Measurements from ENCODE around the gene KLHL36. TPM values are rescaled to one million over a fixed set of nuclear protein-coding genes. Genes with fewer than 3 reads are reported as not detected.

The KLHL36 gene
- 10 to 100 TPM; 41.0 to 44.0 TPM for total RNA-seq

- no peak for TF ChIP-seq CTCF (IDR thresholded peaks at IDR 0.05)
- Mint-ChIP-seq H3K9me3 (no peaks in the 10 kb centered on the region), H3K27ac (peak within 1 kb of the TSS; percentile 83), H3K36me3 (ENCODE audit: low read depth) (peaks cover 23% of the 10 kb centered on the region), H3K4me1 (ENCODE audit: low read depth) (peaks cover 35% of the 10 kb centered on the region), H3K27me3 (peaks cover 2% of the 10 kb centered on the region), H3K4me3 (peak within 1 kb of the TSS; percentile 77)
- ChIA-PET CTCF (interaction anchor here (1.7 to 7.2 kb wide), 5 partner anchors 25 to 137 kb away, joined by 4 to 47 read pairs (median 21); no protein-coding TSS in a partner anchor), POLR2A (interaction anchor here (0.7 to 1.5 kb wide), 5 partner anchors 10 to 79 kb away, joined by 3 read pairs; no protein-coding TSS in a partner anchor)
- DNase-seq (peak; percentile 67), ATAC-seq (peak; percentile 89)
- intact Hi-C loops (cut with micrococcal nuclease), result loop anchor here (10.0 kb wide), 1 partner anchor 307 kb away; no protein-coding TSS in a partner anchor
Observed at GRCh38 chr16:84647828-84648594, at the start of gene KLHL36. KLHL36 (plus strand) TSS chr16:84648511; CDS start chr16:84650868, 2,357 bp downstream.

DNA sequence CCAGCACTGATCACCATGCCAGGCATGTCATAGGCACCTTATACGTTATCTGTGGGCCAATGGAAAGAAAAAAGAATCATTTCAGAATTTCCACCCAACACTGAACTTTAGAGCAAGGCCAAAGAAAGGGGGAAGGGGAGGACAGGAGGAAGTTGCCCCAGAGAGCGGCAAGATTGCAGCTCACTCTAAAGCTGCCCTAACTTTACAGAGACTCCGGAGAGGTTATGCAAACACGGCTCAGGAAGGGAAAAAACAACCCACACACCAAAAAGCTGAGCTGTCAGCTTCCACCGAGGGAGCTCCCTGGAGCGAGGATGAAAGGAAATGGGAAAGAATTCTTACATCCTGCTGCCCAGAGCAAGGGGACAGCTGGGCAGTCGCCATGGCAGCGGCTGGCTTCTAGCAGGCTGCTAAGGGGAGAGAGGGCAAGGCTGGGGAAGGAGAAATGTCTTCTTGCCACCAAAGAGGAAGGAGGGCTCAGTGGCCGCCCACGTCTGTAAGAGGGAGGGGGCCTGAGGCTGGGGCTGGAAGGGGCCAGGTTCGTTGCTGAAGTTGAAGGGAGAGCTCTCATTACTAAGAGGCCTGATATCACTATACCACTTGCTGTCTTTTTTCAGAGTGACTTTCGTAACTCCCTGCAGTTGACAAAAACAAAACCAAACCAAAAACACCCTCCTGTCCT is 48.6 kb upstream of the KLHL36 start:
- ChIA-PET CTCF (interaction anchor here (1.0 to 4.4 kb wide), 11 partner anchors 9 to 94 kb away, joined by 3 to 23 read pairs (median 9); partner anchors contain the start of gene MEAK7), POLR2A (interaction anchor here (0.6 to 7.9 kb wide), 15 partner anchors 9 to 92 kb away, joined by 3 to 94 read pairs (median 4); partner anchors contain the start of gene COTL1)
- peak overlapping the region; percentile 83 for H3K4me3 Mint-ChIP-seq
- H3K9me3 Mint-ChIP-seq, result no peaks in the 10 kb centered on the region
- DNase-seq (peak; percentile 93), ATAC-seq (peak; percentile 61)
- no peaks in the 10 kb centered on the region for H3K27me3 Mint-ChIP-seq
- H3K27ac Mint-ChIP-seq, result peak overlapping the region; percentile 100
- peaks cover 66% of the 10 kb centered on the region for H3K36me3 Mint-ChIP-seq (ENCODE audit: low read depth)
- TF ChIP-seq CTCF (IDR thresholded peaks at IDR 0.05), result no peak
- H3K4me1 Mint-ChIP-seq (ENCODE audit: low read depth), result peaks cover 92% of the 10 kb centered on the region
- intact Hi-C loops (cut with micrococcal nuclease), result loop anchor here (2.0 to 5.0 kb wide), 3 partner anchors 15 to 85 kb away; no protein-coding TSS in a partner anchor

- peak overlapping the region; percentile 100 for H3K27ac Mint-ChIP-seq
- H3K4me3 Mint-ChIP-seq, result peak overlapping the region; percentile 83
- intact Hi-C loops (cut with micrococcal nuclease), result loop anchor here (2.0 to 5.0 kb wide), 3 partner anchors 14 to 86 kb away; no protein-coding TSS in a partner anchor
- ChIA-PET POLR2A (interaction anchor here (0.9 to 7.9 kb wide), 14 partner anchors 8 to 94 kb away, joined by 3 to 94 read pairs (median 6); partner anchors contain the start of gene COTL1), CTCF (interaction anchor here (0.6 to 4.4 kb wide), 14 partner anchors 8 to 125 kb away, joined by 3 to 23 read pairs (median 6); partner anchors contain the start of gene MEAK7)
- H3K4me1 Mint-ChIP-seq (ENCODE audit: low read depth), result peaks cover 92% of the 10 kb centered on the region
- DNase-seq (peak; percentile 66), ATAC-seq (peak; percentile 60)
- no peak for TF ChIP-seq CTCF (IDR thresholded peaks at IDR 0.05)
- H3K27me3 Mint-ChIP-seq, result no peaks in the 10 kb centered on the region
- H3K9me3 Mint-ChIP-seq, result peaks cover 1% of the 10 kb centered on the region
- peaks cover 65% of the 10 kb centered on the region for H3K36me3 Mint-ChIP-seq (ENCODE audit: low read depth)
Observed at GRCh38 chr16:84600343-84601229, 47.7 kb upstream of the KLHL36 start.

GRCh38 chr16:84603140-84603816 is 45.0 kb upstream of the KLHL36 start:
- Mint-ChIP-seq H3K27ac (peak overlapping the region; percentile 89), H3K4me1 (ENCODE audit: low read depth) (peaks cover 93% of the 10 kb centered on the region), H3K9me3 (peaks cover 1% of the 10 kb centered on the region), H3K4me3 (peak overlapping the region; percentile 56), H3K27me3 (no peaks in the 10 kb centered on the region), H3K36me3 (ENCODE audit: low read depth) (peaks cover 66% of the 10 kb centered on the region)
- ATAC-seq, result no peak
- peak; percentile 67 for DNase-seq
- ChIA-PET CTCF (interaction anchor here (0.9 to 4.4 kb wide), 4 partner anchors 17 to 97 kb away, joined by 3 to 23 read pairs (median 7); no protein-coding TSS in a partner anchor), POLR2A (interaction anchor here (1.0 to 7.9 kb wide), 3 partner anchors 9 to 97 kb away, joined by 3 to 94 read pairs (median 9); partner anchors contain the start of gene COTL1)
- intact Hi-C loops (cut with micrococcal nuclease), result loop anchor here (5.0 kb wide), 1 partner anchor 51 kb away; no protein-coding TSS in a partner anchor
- no peak for TF ChIP-seq CTCF (IDR thresholded peaks at IDR 0.05)
